Endothelial cell of umbilical vein (primary cell): ENCODE results near the gene GAA. TPM values are rescaled to one million over a fixed set of nuclear protein-coding genes. Genes with fewer than 3 reads are reported as not detected.

Experiments
- BruUV-seq: library from RNA; stranded (reverse); fragments of 400-500 nt; replicated peaks from 2 replicates; lab custom pipeline; 2021; lab: Mats Ljungman, UMichigan
- CTCF ChIA-PET: fragments of 300-600, 350-600 bp; sonication (Branson Sonifier 250); formaldehyde crosslinking; loops from one replicate; lab custom pipeline; 2021; ENCODE audit warnings: antibody characterized with exemption, inconsistent platforms; lab: Charles Lee
- POLR2A ChIA-PET: fragments of 300-600, 350-600 bp; sonication (Branson Sonifier 250); formaldehyde crosslinking; loops from one replicate; lab custom pipeline; 2021; ENCODE audit warnings: antibody characterized with exemption, inconsistent platforms; lab: Charles Lee
- DNase-seq: peaks from one replicate; pipeline ENCODE4 v3.0.0-alpha.2; 2011; ENCODE audit warnings: low read depth, low spot score
- FAIRE-seq: peaks from 2 replicates; lab custom pipeline; 2011; peaks lifted over from hg19 to GRCh38; lab: Jason Lieb, UNC
- H2AFZ ChIP-seq: 2 replicates; pipeline ENCODE4 v1.6.0; 2012; ENCODE audit warnings: low read depth, low read length, control low read depth, inconsistent platforms
- H3K27ac ChIP-seq: 2 replicates; pipeline ENCODE4 v1.5.1; 2011; ENCODE audit warnings: low read depth, mild to moderate bottlenecking, control low read depth, low read length, moderate library complexity; ENCODE audit not compliant: insufficient read depth
- H3K27me3 ChIP-seq, 2 experiments: 2 replicates each; pipeline versions ENCODE4 v1.6.0 to v1.6.1; 2011; ENCODE audit warnings: low read length in 2 of 2, mixed read lengths in 1 of 2; ENCODE audit not compliant: control insufficient read depth in 2 of 2, insufficient read depth in 2 of 2
- H3K36me3 ChIP-seq, 2 experiments: 2 replicates in 1 of 2; 3 replicates in 1 of 2; pipeline ENCODE4 v1.5.1; 2011; ENCODE audit warnings: low read length in 2 of 2, mild to moderate bottlenecking in 1 of 2, moderate library complexity in 1 of 2; ENCODE audit not compliant: control insufficient read depth in 2 of 2, insufficient read depth in 2 of 2; ENCODE audit errors: extremely low read depth in 1 of 2
- H3K4me1 ChIP-seq: 3 replicates; pipeline ENCODE4 v1.5.1; 2011; ENCODE audit warnings: mild to moderate bottlenecking, low read length; ENCODE audit not compliant: control insufficient read depth, insufficient read depth; ENCODE audit errors: extremely low read depth
- H3K4me2 ChIP-seq: 2 replicates; pipeline ENCODE4 v1.6.1; 2011; ENCODE audit warnings: low read length, control low read depth, mixed read lengths; ENCODE audit not compliant: insufficient read depth
- H3K4me3 ChIP-seq, 3 experiments: fragments of 200-600 bp in 1 of 3; sonication (generic), shearing (Covaris generic) in 1 of 3; replicated peaks in 1 of 3; 2 replicates each; pipeline ENCODE4 v1.5.1; 2011 to 2016; ENCODE audit warnings: control low read depth in 3 of 3, low read length in 3 of 3, mild to moderate bottlenecking in 2 of 3, inconsistent platforms in 1 of 3, low read depth in 1 of 3, moderate library complexity in 1 of 3; ENCODE audit not compliant: insufficient read depth in 1 of 3
- H3K79me2 ChIP-seq: 2 replicates; pipeline ENCODE4 v1.6.0; 2012; ENCODE audit warnings: low read length, inconsistent platforms; ENCODE audit not compliant: control insufficient read depth, insufficient read depth
- H3K9ac ChIP-seq: replicated peaks from 2 replicates; pipeline ENCODE3; 2011; ENCODE audit warnings: low read length, control low read depth; ENCODE audit not compliant: insufficient read depth; ENCODE audit errors: extremely low read depth
- H3K9me1 ChIP-seq: replicated peaks from 3 replicates; pipeline ENCODE4 v1.6.0; 2011; ENCODE audit warnings: mild to moderate bottlenecking, low read length; ENCODE audit not compliant: control insufficient read depth, insufficient read depth; ENCODE audit errors: extremely low read depth
- H3K9me3 ChIP-seq: replicated peaks from 2 replicates; pipeline ENCODE4 v1.5.1; 2012; ENCODE audit warnings: low read length, inconsistent platforms; ENCODE audit not compliant: control insufficient read depth, insufficient read depth
- H4K20me1 ChIP-seq: replicated peaks from 2 replicates; pipeline ENCODE3; 2011; ENCODE audit warnings: mild to moderate bottlenecking, low read length; ENCODE audit not compliant: control insufficient read depth, insufficient read depth; ENCODE audit errors: extremely low read depth
- CTCF ChIP-seq, 2 donors: IDR thresholded peaks; 1 replicate in 1 of 2; 2 replicates in 1 of 2; pipeline ENCODE4 v1.5.1; 2011; ENCODE audit warnings: low read length in 2 of 2, mild to moderate bottlenecking in 2 of 2, moderate library complexity in 2 of 2, control low read depth in 1 of 2, inconsistent platforms in 1 of 2, low read depth in 1 of 2; ENCODE audit not compliant: insufficient read depth in 1 of 2; ENCODE audit errors: extremely low read depth in 1 of 2
- EZH2 ChIP-seq: IDR thresholded peaks from 2 replicates; pipeline ENCODE4 v1.6.1; 2012; ENCODE audit warnings: borderline replicate concordance, low read depth, mild to moderate bottlenecking, moderate library complexity, low read length, inconsistent platforms; ENCODE audit not compliant: severe bottlenecking
- FOS ChIP-seq: IDR thresholded peaks from 2 replicates; pipeline ENCODE4 v1.6.1; 2011; ENCODE audit warnings: mild to moderate bottlenecking, low read length, moderate library complexity, borderline replicate concordance; ENCODE audit not compliant: insufficient read depth
- GATA2 ChIP-seq: IDR thresholded peaks from 2 replicates; pipeline ENCODE4 v1.7.0; 2011; ENCODE audit warnings: low read depth, mild to moderate bottlenecking, moderate library complexity, mixed read lengths, low read length; ENCODE audit not compliant: insufficient read length, insufficient read depth
- JUN ChIP-seq: IDR thresholded peaks from 2 replicates; pipeline ENCODE4 v1.6.1; 2011; ENCODE audit warnings: borderline replicate concordance, low read depth; ENCODE audit not compliant: insufficient read length, insufficient read depth
- MAX ChIP-seq: IDR thresholded peaks from 2 replicates; pipeline ENCODE4 v1.6.1; 2011; ENCODE audit not compliant: insufficient read depth, insufficient read length
- MYC ChIP-seq: IDR thresholded peaks from one replicate; pipeline ENCODE4 v1.6.1; 2011; ENCODE audit warnings: mild to moderate bottlenecking, low read depth, low read length
- POLR2A ChIP-seq: IDR thresholded peaks from 2 replicates; pipeline ENCODE4 v1.6.1; 2012; ENCODE audit warnings: low read depth, mild to moderate bottlenecking, control low read depth, low read length
- POLR2AphosphoS5 ChIP-seq: IDR thresholded peaks from 2 replicates; pipeline ENCODE4 v1.6.1; 2012; ENCODE audit warnings: low read depth, mild to moderate bottlenecking, control low read depth, low read length, moderate library complexity; ENCODE audit not compliant: insufficient read depth
- dilution Hi-C: fragments of 300-500 bp; cut with MboI; formaldehyde crosslinking; loops from one replicate; pipeline ENCODE4 v1.15.0; 2019; ENCODE audit warnings: low sequenced_read_pairs; ENCODE audit not compliant: extremely low pct_ligation_motif_present
- intact Hi-C: fragments of 100-400 bp; cut with micrococcal nuclease; formaldehyde crosslinking; loops from one replicate; pipeline ENCODE4 v1.10.0; 2022
- polyA plus RNA-seq, 4 experiments: library from polyadenylated mRNA; depleted of rRNA in 3 of 4; stranded (reverse) in 3 of 4; unstranded in 1 of 4; fragments of >200 nt; gene quantifications; 2 replicates each; pipeline versions ENCODE4 v1.2.1 to v1.2.3, GENCODE V29; 2011 to 2012; ENCODE audit warnings: missing spikeins in 1 of 4
- total RNA-seq: library from RNA; stranded (reverse); gene quantifications from 2 replicates; pipeline ENCODE4 v1.2.3, GENCODE V29; 2021

Gene GAA
- total and polyA plus RNA-seq, 2 donors (not counting 3 experiments of a cell fraction or from before 2014, with no cell fraction given) = 26.3 to 49.7 TPM

- H3K4me1 ChIP-seq = no peaks in the 10 kb centered on the region
Observed at GRCh38 chr17:80060644-80061043, 40.7 kb upstream of the GAA start.

GRCh38 chr17:80061421-80061820 lies 40.0 kb upstream of the GAA start:
- FAIRE-seq (no peak), DNase-seq (no peak)
- Histone ChIP-seq H3K36me3 (no peaks in the 10 kb centered on the region), H3K4me1 (no peaks in the 10 kb centered on the region), H3K79me2 (no peaks in the 10 kb centered on the region), H3K4me3 (no peak overlapping the region), H4K20me1 (no peaks in the 10 kb centered on the region), H2AFZ (no peak overlapping the region), H3K9me1 (no peaks in the 10 kb centered on the region), H3K4me2 (no peak overlapping the region), H3K27ac (no peak overlapping the region), H3K9ac (no peak overlapping the region), H3K9me3 (no peaks in the 10 kb centered on the region), H3K27me3 (no peaks in the 10 kb centered on the region)
- ChIA-PET CTCF (no interaction called here), POLR2A (no interaction called here)
- BruUV-seq = no TSS peak
- no peak for TF ChIP-seq POLR2AphosphoS5
- TF ChIP-seq FOS = no peak
- TF ChIP-seq EZH2 = no peak
- TF ChIP-seq CTCF (IDR thresholded peaks at IDR 0.05; ENCODE audit: extremely low read depth in 1 of 2, insufficient read depth in 1 of 2, low read depth in 1 of 2, low read length in 2 of 2) = no peak
- TF ChIP-seq GATA2 = no peak
- TF ChIP-seq POLR2A = no peak
- no peak for TF ChIP-seq JUN
- no peak for TF ChIP-seq MAX
- no peak for TF ChIP-seq MYC
- dilution Hi-C loops (no loop called here), intact Hi-C loops (no loop called here)

More at GRCh38 chr17:80060644-80061043, 40.7 kb upstream of the GAA start:
- no TSS peak for BruUV-seq
- DNase-seq (no peak), FAIRE-seq (no peak)
- intact Hi-C loops = no loop called here
- H3K36me3 ChIP-seq = no peaks in the 10 kb centered on the region
- no peaks in the 10 kb centered on the region for H3K27me3 ChIP-seq
- H2AFZ ChIP-seq = no peak overlapping the region
- CTCF ChIA-PET = interaction anchor here (2.9 kb wide), 1 partner anchor 53 kb away, joined by 10 read pairs; no protein-coding TSS in a partner anchor
- H3K27ac ChIP-seq = no peak overlapping the region
- H3K79me2 ChIP-seq = no peaks in the 10 kb centered on the region
- H4K20me1 ChIP-seq = no peaks in the 10 kb centered on the region
- H3K9ac ChIP-seq = no peak overlapping the region
- POLR2A ChIA-PET = no interaction called here
- dilution Hi-C loops = no loop called here
- H3K9me1 ChIP-seq = no peaks in the 10 kb centered on the region
- no peak overlapping the region for H3K4me2 ChIP-seq
- TF ChIP-seq POLR2A (no peak), GATA2 (no peak)
- H3K9me3 ChIP-seq = no peaks in the 10 kb centered on the region
- no peak overlapping the region for H3K4me3 ChIP-seq
